GM18858 (cell line): ENCODE results near the gene ANG.
A peak's percentile ranks its signal among the peaks of the same experiment; 100 is the strongest.

Source experiments
- ATAC-seq: cut with Tn5 transposase; IDR thresholded peaks from one replicate; pipeline ENCODE4 v1.9.1; 2021; ENCODE audit not compliant: unreplicated experiment

ANG gene

DNA sequence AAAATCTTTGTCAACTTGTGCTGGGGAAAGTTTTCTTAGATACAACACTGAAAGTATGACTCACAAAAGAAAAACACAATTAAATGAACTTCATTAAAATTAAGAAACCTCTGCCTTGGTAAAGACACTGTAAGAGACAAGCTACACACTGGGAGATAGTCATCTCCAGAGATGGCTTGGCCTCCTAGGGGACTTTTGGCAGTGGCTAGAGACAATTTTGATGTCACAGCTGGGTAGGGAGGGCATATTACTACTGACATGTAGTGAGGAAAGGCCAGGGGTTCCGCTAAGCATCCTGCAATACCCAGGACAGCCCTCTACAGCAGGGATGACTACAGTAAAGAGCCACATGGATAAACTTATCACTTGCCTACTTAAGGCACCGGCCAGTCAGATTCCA, 12.9 kb upstream of the ANG start:
- peak; percentile 37 for ATAC-seq

- no peak for ATAC-seq
These were observed 12.5 kb upstream of the ANG start for GRCh38 chr14:20676072-20676471.

GRCh38 chr14:20679907-20680306, 8.7 kb upstream of the ANG start:
- no peak for ATAC-seq

- no peak for ATAC-seq
These were observed 8.2 kb upstream of the ANG start for GRCh38 chr14:20680363-20680762.

- ATAC-seq: no peak
These were observed 7.7 kb upstream of the ANG start for GRCh38 chr14:20680843-20681347.

- no peak for ATAC-seq
These were observed 7.0 kb upstream of the ANG start for GRCh38 chr14:20681348-20682126.

- ATAC-seq: no peak
These were observed 6.5 kb upstream of the ANG start for GRCh38 chr14:20682127-20682434.

DNA sequence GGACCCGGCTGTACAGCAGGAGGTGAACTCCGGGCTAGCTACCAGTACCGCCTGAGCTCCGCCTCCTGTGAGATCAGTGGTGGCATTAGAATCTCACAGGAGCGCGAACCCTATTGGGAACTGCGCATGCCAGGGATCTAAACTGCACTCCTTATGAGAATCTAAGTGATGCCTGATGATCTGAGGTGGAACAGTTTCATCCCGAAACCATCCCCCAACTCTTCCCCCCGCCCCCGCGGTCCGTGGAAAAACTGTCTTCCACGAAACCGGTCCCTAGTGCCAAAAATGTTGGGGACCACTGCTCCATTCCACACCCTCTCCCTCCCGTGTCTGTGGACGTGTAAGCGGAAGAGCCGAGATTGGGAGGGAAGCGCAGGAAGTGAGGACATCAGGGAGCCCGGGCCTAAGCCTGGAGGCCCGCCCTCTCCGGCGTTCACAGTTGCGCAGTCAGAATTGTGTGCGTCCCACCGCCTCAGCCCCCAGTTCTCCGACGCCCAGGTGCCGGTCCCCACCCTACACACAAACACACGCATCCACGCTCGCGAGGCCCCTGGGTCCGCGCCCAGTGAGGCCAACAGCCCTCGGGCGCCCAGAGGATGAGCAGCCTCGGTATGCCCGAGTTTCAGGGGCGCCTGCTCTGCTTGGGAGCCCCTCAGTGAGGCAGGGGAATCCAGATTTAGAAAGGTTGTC, 6.0 kb upstream of the ANG start:
- peak; percentile 22 for ATAC-seq

- ATAC-seq: peak; percentile 25
These were observed 5.3 kb upstream of the ANG start for GRCh38 chr14:20683125-20683890.

DNA sequence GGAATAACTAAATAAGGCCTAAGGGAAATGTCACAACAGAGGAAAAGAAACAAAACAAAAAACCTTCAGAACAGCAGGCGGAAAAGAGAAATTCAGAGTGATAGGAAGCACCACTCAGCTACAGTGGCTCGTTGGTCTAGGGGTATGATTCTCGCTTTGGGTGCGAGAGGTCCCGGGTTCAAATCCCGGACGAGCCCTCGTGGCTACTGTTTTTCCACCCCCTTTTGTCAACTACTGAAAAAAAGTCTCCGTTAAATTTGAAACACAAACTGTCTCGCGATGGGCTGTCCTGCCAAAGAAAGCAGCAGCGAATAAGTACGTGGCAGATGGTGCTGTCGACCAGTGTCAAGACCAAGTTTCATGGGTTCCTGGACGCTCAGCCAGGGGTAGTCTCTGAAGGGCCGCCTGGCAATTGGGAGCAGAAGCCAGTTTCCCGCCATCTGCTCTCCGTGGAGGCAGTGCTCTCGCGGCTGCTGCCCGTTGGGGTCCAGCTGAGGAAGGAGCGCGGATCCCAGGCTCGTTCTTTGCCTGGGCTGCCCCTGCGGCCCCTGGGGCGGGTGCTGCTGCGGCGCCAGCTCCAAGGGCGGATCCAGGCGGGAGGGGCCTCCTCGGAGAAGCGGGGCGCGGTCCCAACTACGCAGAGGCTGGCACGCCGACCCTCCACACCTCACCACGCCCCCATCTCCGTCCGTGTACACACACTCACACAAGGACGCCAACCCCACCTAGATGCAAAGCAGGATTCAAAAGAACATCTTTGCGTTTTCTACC, 4.5 kb upstream of the ANG start, which contains the start of gene RNASE4:
Gene RNASE4, plus strand, starts transcription at position 670 of the 771 bp plus-strand sequence. CDS start 14,812 bp downstream, outside the sequence.
- no peak for ATAC-seq

DNA sequence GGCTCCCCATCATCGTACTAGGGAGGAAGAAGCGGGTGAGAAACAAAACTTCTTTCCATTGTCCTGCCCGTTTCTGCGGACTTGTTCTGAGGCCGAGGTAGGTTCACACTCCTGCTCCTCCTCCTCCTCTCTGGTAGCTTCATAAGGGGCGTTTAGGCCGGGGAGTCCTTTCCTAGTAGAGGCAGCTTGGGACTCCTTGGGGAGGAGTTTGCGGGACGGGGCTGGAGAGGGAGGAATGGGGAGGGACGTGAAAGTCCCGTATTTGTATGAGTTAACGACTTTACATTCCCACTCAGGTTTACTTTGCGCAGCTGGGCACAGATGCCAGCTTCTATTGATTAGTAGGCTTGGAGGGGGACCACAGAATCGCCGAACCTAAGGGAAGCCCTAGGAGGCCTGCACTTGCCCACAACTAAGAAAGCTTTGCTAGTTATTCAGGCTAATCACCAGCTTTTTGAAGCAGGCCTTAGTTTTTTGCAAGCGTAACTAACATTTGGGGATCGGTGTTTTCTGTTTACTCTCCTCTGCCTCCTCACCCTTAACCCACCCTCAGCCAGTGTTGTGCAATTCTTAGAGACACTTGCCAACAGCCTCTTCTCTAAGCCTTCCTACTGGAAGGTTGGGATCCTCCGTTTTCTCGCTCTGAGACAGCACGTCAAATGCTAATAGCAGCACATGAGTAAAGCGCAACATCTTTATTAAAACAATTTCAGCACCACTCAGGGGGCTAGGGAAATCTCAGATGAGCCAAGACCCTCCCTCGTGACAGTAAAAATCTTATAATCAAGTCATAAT, 3.7 kb upstream of the ANG start:
- ATAC-seq: no peak

GRCh38 chr14:20686386-20687143, 2.0 kb upstream of the ANG start:
- no peak for ATAC-seq

DNA sequence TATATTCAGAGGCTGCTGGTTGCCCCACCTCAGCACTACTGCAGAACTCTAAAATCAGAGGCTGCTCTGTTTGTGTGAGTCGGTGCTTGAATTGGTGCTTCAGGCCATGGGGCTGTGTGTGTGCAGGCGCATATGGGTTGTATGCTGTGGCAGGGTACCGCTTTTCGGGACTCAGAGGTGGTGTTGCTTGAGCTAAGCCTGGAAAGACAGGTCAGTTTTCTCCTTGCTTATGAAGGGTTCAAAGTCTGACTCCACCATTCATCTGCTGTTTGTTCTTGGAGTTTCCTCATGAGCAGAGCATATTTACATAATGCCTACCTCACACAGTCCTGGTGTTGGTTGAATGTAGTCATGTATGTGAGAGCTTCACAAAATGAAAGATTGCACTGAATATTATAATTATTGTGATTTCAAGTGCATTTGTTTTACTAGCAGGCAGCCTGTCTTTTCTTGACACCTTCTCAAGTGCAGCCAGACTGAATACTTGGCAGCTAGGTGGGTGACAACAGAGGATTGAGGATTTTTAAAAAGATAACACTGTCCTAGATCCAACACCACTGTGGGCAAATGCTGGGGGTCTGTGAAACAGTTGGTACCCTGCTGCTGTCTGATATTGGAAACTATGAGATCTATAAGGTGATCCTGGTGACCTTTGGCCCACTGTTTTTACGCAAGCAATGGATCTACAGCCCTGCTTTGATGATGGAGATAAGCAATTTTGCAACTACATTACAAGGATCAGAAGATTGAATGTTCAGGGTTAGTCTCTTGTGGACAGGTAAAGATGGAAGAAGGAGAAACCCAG, 1.0 kb upstream of the ANG start:
- no peak for ATAC-seq

GRCh38 chr14:20690848-20691640, 2.5 kb downstream of the ANG start:
- no peak for ATAC-seq

GRCh38 chr14:20692116-20692751, 3.7 kb downstream of the ANG start:
- ATAC-seq: no peak

DNA sequence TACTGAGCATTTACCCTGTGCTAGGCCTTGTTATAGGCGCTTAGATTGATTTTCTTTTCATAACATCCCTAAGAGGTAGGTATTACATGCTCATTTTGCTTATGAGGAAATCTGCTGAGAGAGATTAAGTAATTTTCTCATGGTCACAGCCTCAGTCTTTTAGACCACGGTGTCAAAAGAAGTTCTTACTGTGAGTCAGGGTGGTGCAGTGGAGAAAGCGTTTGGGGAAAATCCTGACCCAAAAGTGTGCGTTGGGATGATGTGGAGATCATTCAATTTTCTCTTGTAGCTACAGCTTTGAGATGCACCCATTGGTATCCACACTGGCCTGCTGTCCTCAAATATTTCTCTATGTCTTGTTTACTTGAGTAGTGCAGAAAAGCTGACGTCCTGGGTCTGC, 8.2 kb downstream of the ANG start:
- ATAC-seq: no peak

GRCh38 chr14:20697273-20698017, 8.9 kb downstream of the ANG start:
- peak; percentile 58 for ATAC-seq
